Heart left ventricle (tissue), 16 donors: ENCODE results near the gene KISS1R. TPM values are rescaled to one million over a fixed set of nuclear protein-coding genes. Genes with fewer than 3 reads are reported as not detected.

Source experiments
- ATAC-seq, 4 donors: fragments of 200-7000 bp; cut with Tn5 transposase; one replicate each; pipeline ENCODE4 v1.9.1; 2020 to 2022; ENCODE audit warnings: moderate library complexity in 4 of 4, mild to moderate bottlenecking in 3 of 4, moderate number of reproducible peaks in 1 of 4
- DNase-seq, 5 donors: peaks; one replicate each; pipeline ENCODE4 v3.0.0-alpha.2; 2020
- H3K27ac ChIP-seq, 12 donors: fragments of 200-600 bp; sonication (generic) in 4 of 12; one replicate each; pipeline versions ENCODE4 v1.5.0 to v1.8.0; 2016 to 2022; ENCODE audit warnings: mild to moderate bottlenecking in 2 of 12
- H3K27me3 ChIP-seq, 9 donors: fragments of 200-600 bp; sonication (generic) in 2 of 9; one replicate each; pipeline versions ENCODE4 v1.5.1 to v1.8.0; 2016 to 2022; ENCODE audit warnings: mild to moderate bottlenecking in 3 of 9
- H3K36me3 ChIP-seq, 9 donors: fragments of 200-600 bp; sonication (generic) in 2 of 9; one replicate each; pipeline versions ENCODE4 v1.5.0 to v1.8.0; 2018 to 2022; ENCODE audit warnings: mild to moderate bottlenecking in 2 of 9
- H3K4me1 ChIP-seq, 12 donors: fragments of 200-600 bp; sonication (generic) in 4 of 12; one replicate each; pipeline versions ENCODE4 v1.5.0 to v1.8.0; 2016 to 2022; ENCODE audit warnings: mild to moderate bottlenecking in 3 of 12
- H3K4me3 ChIP-seq, 12 donors: fragments of 200-600 bp; sonication (generic) in 4 of 12; one replicate each; pipeline versions ENCODE4 v1.5.0 to v1.8.0; 2017 to 2022; ENCODE audit warnings: mild to moderate bottlenecking in 9 of 12, moderate library complexity in 4 of 12
- H3K9me3 ChIP-seq, 12 donors: fragments of 200-600 bp; sonication (generic) in 4 of 12; one replicate each; pipeline versions ENCODE4 v1.5.0 to v1.8.0; 2016 to 2022; ENCODE audit warnings: mild to moderate bottlenecking in 1 of 12
- POLR2A ChIP-seq, 2 donors: fragments of 450-650 bp; IDR thresholded peaks; one replicate each; pipeline ENCODE4 v1.6.1; 2017; ENCODE audit warnings: antibody characterized with exemption in 2 of 2, mild to moderate bottlenecking in 2 of 2, moderate library complexity in 2 of 2
- WGBS, 4 donors: extraction: QIAGEN DNeasy Blood & Tissue Kit in 2 of 4; methylation state at CpG; one replicate each; pipeline versions ENCODE4 v1.1.5 to v1.1.7; 2013 to 2018; 5-methylcytosine and 5-hydroxymethylcytosine counted together
- intact Hi-C, 10 donors: fragments of 100-400 bp; cut with DNase I; formaldehyde crosslinking; loops; one replicate each; pipeline versions ENCODE4 v1.11.1 to v1.14.2; 2022
- polyA plus RNA-seq, 2 donors: library from polyadenylated mRNA; stranded (reverse); fragments of 200-250 nt; gene quantifications; one replicate each; pipeline ENCODE4 v1.2.3, GENCODE V29; 2013
- total RNA-seq, 9 donors: library from RNA; depleted of rRNA in 2 of 9; stranded (reverse); fragments of >200 nt in 2 of 9; fragmentation: NEBNext Ultra II Directional in 3 of 9; extraction: Animal tissue kit (Norgen Biotek cat#: 25700) in 3 of 9; gene quantifications; one replicate each; pipeline versions ENCODE4 v1.1.0 to v1.2.4, GENCODE V29; 2016 to 2023
- TF ChIP-seq, protein P1 (sequence below), 12 donors: fragments of 200-600 bp; sonication (generic) in 4 of 12; IDR thresholded peaks; one replicate each; pipeline versions ENCODE4 v1.5.0 to v1.8.0; 2018 to 2022; ENCODE audit warnings: antibody characterized with exemption in 12 of 12, mild to moderate bottlenecking in 5 of 12
- donor health status: ischemic (EF 13 %, LVEDD 7.1; RV severe dilation, severe dysfunction).
- donor health status: healthy with polysubstance abuse.
- donor health status: DM: no; HTN: yes; CAD: no.
- donor health status: DM: no; HTN: no; CAD: no.
- donor health status: ischemic (EF 25% LVEDD 6.9; RV normal size, moderate dysfunction).
- donor health status: ischemic (EF 25% LVEDD 5.7; RV mildly dilated, moderate dysfunction).
- donor health status: healthy.
- donor health status: DM: yes; HTN: yes; CAD: no.
- donor health status: ischemic (EF 35%, LVEDD 5.7; RV mildly dilated, moderate dysfunction).
- donor health status: nonischemic (EF 11% LVEDD 7.7; RV severe dilation, severe dysfunction).
- donor health status: DM: yes; HTN: yes; CAD: no.
- donor health status: PGD.
- donor health status: ischemic (EF 29% LVEDD 5.4; RV normal size, mild dysfunction).
- donor health status: nonischemic (EF 23%, LVEDD 6.1; RV moderate dilation, normal function).

KISS1R gene
- total and polyA plus RNA-seq, 11 donors, result not detected

DNA sequence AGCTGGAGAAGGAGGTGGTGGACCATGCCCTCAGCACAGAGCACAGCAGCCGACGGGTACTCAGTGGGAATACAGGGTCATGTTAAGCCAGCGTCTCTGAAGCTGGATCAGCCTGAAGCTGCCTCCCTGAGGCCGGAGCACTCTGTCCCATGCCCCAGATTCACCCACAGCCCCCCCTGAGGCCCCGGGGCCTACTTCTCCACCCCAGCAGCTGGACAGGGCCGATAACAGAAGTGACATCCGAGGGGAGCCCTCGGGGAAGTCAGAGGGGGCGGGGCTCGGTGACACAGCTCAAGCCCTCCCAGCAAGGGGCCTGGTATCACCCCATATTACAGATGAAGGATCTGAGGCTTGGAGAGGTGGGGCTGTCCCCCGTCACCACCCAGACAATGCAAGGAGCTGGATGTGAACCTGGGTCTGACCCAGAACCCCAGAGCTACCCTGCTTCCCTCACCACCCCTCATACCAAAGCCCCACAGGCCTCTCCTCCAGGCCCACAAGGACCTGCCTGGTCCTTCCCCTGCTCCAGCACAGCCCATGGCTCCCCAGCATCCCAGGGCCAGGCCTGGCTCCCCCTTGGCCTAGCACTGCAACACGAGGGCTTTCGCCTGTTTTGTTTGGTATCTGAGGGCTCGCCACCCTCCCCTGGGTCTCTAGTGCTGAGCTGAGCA, 9.8 kb upstream of the KISS1R start:
- peak in 1 of 4 donors; percentile 31 for ATAC-seq
- no peak for TF ChIP-seq POLR2A (IDR thresholded peaks at IDR 0.05)
- TF ChIP-seq, protein P1, sequence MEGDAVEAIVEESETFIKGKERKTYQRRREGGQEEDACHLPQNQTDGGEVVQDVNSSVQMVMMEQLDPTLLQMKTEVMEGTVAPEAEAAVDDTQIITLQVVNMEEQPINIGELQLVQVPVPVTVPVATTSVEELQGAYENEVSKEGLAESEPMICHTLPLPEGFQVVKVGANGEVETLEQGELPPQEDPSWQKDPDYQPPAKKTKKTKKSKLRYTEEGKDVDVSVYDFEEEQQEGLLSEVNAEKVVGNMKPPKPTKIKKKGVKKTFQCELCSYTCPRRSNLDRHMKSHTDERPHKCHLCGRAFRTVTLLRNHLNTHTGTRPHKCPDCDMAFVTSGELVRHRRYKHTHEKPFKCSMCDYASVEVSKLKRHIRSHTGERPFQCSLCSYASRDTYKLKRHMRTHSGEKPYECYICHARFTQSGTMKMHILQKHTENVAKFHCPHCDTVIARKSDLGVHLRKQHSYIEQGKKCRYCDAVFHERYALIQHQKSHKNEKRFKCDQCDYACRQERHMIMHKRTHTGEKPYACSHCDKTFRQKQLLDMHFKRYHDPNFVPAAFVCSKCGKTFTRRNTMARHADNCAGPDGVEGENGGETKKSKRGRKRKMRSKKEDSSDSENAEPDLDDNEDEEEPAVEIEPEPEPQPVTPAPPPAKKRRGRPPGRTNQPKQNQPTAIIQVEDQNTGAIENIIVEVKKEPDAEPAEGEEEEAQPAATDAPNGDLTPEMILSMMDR (IDR thresholded peaks at IDR 0.05), result no peak
- Histone ChIP-seq H3K4me1 (peaks cover 0 to 43% (median 0%) of the 10 kb centered on the region in 12 donors), H3K9me3 (no peaks in the 10 kb centered on the region), H3K36me3 (peaks cover 0 to 4% (median 0%) of the 10 kb centered on the region in 9 donors), H3K27ac (peak overlapping the region in 1 of 12 donors; percentile 87), H3K27me3 (no peaks in the 10 kb centered on the region), H3K4me3 (no peak overlapping the region)
- intact Hi-C loops, result loop anchor here in 1 of 10 donors (5.0 kb wide), 1 partner anchor 140 kb away; no protein-coding TSS in a partner anchor
- DNase-seq, result peak in 1 of 5 donors; percentile 14
- 71 to 87% (median 73%) methylated on average over 11 to 14 of the region's 14 CpGs for WGBS, 4 donors

DNA sequence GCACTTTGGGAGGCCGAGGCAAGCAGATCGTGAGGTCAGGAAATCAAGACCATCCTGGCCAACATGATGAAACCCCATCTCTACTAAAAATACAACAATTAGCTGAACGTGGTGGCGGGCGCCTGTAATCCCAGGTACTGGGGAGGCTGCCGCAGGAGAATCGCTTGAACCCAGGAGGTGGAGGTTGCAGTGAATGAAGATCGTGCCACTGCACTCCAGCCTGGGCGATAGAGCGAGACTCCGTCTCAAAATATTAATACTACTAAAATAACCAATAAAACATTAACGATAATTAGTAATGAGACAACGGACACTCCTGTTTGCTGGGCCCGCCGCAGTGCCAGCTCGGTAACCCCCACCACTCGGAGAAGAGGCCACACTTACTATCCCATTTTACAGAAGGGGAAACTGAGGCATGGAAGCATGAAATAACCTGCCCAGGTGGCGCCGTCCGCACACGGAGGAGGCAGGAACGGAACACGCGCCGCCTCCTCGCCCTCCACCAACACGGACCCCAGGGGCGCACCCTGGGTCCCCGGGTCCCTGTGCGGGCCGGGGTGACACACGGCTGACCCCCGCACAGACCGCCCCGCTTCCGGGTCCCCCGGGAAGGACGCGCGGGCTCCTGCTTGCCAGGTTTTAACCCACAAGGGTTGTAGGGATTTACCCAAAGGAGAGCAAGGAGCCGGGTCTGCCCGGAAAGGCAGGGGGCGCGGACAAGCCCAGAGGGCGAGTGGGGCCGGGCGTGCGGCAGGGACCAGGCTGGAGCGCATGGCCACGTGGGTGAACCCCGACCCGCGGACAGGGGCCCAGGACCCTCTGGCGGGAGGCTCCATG, 5.7 kb upstream of the KISS1R start:
- Histone ChIP-seq H3K27ac (peak overlapping the region in 1 of 12 donors; percentile 24), H3K4me3 (no peak overlapping the region), H3K4me1 (peaks cover 0 to 52% (median 5%) of the 10 kb centered on the region in 12 donors), H3K27me3 (peaks cover 0 to 5% (median 0%) of the 10 kb centered on the region in 9 donors), H3K36me3 (no peaks in the 10 kb centered on the region), H3K9me3 (no peaks in the 10 kb centered on the region)
- intact Hi-C loops, result loop anchor here in 4 of 10 donors (5.0 kb wide), 3 partner anchors 39 to 249 kb away; partner anchors contain the start of gene RNF126 (in 1 of the 4)
- DNase-seq (no peak), ATAC-seq (no peak)
- TF ChIP-seq, protein P1 (IDR thresholded peaks at IDR 0.05), result no peak
- no peak for TF ChIP-seq POLR2A (IDR thresholded peaks at IDR 0.05)
- WGBS, 4 donors, result 83 to 89% (median 84%) methylated on average over 47 to 54 of the region's 54 CpGs

DNA sequence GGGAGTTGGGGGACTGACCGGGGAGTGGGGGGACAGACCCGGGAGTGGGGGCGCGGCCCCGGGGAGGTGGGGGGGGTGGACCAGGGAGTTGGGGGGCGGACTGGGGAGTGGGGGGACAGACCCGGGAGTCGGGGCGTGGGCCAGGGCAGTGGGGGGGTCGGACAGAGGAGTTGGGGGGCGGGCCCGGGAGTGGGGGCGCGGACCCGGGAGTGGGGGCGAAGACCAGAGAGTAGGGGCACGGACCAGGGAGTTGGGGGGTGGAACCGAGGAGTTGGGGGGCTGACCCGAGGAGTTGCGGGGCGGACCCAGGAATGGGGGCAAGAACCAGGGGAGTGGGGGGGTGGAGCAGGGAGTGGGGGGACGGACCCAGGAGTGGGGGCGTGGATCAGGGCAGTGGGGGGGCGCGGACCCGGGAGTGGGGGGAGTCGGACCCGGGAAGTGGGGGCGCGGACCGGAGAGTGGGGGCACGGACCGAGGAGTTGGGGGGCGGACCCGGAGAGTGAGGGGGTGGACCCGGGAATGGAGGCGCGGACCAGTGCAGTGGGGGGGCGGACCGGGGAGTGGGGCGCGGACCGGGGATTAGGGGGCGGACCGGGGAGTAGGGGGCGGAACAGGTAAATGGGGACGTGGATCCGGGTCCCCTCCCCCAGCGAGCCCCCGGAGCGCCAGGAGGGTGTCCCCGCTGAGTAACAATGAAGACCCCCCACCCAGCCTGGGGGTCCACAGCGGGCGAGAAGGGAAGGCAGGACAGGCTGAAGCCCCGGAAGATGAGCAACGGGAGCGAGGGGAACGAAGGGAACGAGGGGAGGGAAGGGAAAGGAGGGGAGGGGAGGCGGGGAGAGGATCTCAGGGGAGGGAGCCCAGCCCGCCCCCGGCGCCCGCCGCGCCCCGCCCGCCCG, 4.7 kb upstream of the KISS1R start:
- DNase-seq (no peak), ATAC-seq (no peak)
- TF ChIP-seq, protein P1 (IDR thresholded peaks at IDR 0.05), result no peak
- no peak for TF ChIP-seq POLR2A (IDR thresholded peaks at IDR 0.05)
- Histone ChIP-seq H3K9me3 (no peaks in the 10 kb centered on the region), H3K36me3 (no peaks in the 10 kb centered on the region), H3K4me3 (peak overlapping the region; percentile 55 to 99 (median 88)), H3K4me1 (peaks cover 3 to 56% (median 12%) of the 10 kb centered on the region in 12 donors), H3K27ac (peak overlapping the region in 11 of 12 donors; percentile 67 to 97 (median 88)), H3K27me3 (peaks cover 5 to 15% (median 10%) of the 10 kb centered on the region in 9 donors)
- intact Hi-C loops, result loop anchor here in 4 of 10 donors (5.0 kb wide), 3 partner anchors 40 to 250 kb away; partner anchors contain the start of gene RNF126 (in 1 of the 4)
- WGBS, 4 donors, result 4 to 18% (median 9%) methylated on average over 33 to 68 of the region's 69 CpGs
